Endodermal cell (in vitro differentiated cells): Measurements from ENCODE around the gene PARPBP. TPM values are rescaled to one million over a fixed set of nuclear protein-coding genes. Genes with fewer than 3 reads are reported as not detected.

Experiments
- DNase-seq: peaks from one replicate; pipeline ENCODE4 v3.0.0-alpha.2; 2017
- H3K27ac ChIP-seq: 2 replicates; pipeline ENCODE4 v1.5.1; 2013; ENCODE audit warnings: mild to moderate bottlenecking, low read depth, low read length, moderate library complexity
- H3K27me3 ChIP-seq: 2 replicates; pipeline ENCODE4 v1.6.1; 2013; ENCODE audit warnings: mild to moderate bottlenecking, low read length, moderate library complexity; ENCODE audit not compliant: insufficient read depth, control insufficient read depth, poor library complexity, severe bottlenecking
- H3K36me3 ChIP-seq: 2 replicates; pipeline ENCODE4 v1.7.0; 2013; ENCODE audit warnings: mild to moderate bottlenecking, low read length, moderate library complexity; ENCODE audit not compliant: control insufficient read depth, insufficient read depth
- H3K4me1 ChIP-seq: one replicate; pipeline ENCODE4 v1.7.0; 2013; ENCODE audit warnings: low read length; ENCODE audit not compliant: control insufficient read depth, insufficient read depth
- H3K4me3 ChIP-seq: 2 replicates; pipeline ENCODE4 v1.5.1; 2013; ENCODE audit warnings: mild to moderate bottlenecking, low read length, moderate library complexity
- H3K9ac ChIP-seq: 2 replicates; pipeline ENCODE4 v1.6.1; 2013; ENCODE audit warnings: mild to moderate bottlenecking, low read length, moderate library complexity; ENCODE audit not compliant: poor library complexity, severe bottlenecking; ENCODE audit errors: extremely low read depth
- H3K9me3 ChIP-seq: 2 replicates; pipeline ENCODE4 v1.6.1; 2013; ENCODE audit warnings: mild to moderate bottlenecking, low read length, moderate library complexity; ENCODE audit not compliant: control insufficient read depth
- H3K27ac Mint-ChIP-seq: 2 replicates; pipeline ENCODE4 v1.8.0; 2020; ENCODE audit warnings: mixed read lengths
- H3K27me3 Mint-ChIP-seq: 2 replicates; pipeline ENCODE4 v1.8.0; 2021; ENCODE audit warnings: mild to moderate bottlenecking, mixed read lengths; ENCODE audit not compliant: insufficient read depth
- H3K36me3 Mint-ChIP-seq: 2 replicates; pipeline ENCODE4 v1.8.0; 2020; ENCODE audit warnings: low read depth, mixed read lengths
- H3K4me1 Mint-ChIP-seq: 2 replicates; pipeline ENCODE4 v1.8.0; 2020; ENCODE audit warnings: mixed read lengths
- H3K4me3 Mint-ChIP-seq: 2 replicates; pipeline ENCODE4 v1.8.0; 2020; ENCODE audit warnings: mild to moderate bottlenecking, moderate library complexity, mixed read lengths
- H3K9me3 Mint-ChIP-seq: 2 replicates; pipeline ENCODE4 v1.8.0; 2020; ENCODE audit warnings: mild to moderate bottlenecking, mixed read lengths
- CTCF ChIP-seq: fragments of 200-600 bp; sonication (generic); conservative IDR thresholded peaks from 2 replicates; pipeline ENCODE4 v1.5.0; 2021; ENCODE audit warnings: antibody characterized with exemption, mild to moderate bottlenecking
- WGBS, 2 experiments: methylation state at CpG; one replicate each; pipeline versions ENCODE4 v1.1.5 to v1.1.7; 2013; ENCODE audit warnings: missing lambda C conversion rate in 2 of 2, mixed read lengths in 1 of 2; ENCODE audit not compliant: insufficient coverage in 1 of 2, insufficient read length in 1 of 2; 5-methylcytosine and 5-hydroxymethylcytosine counted together
- total RNA-seq, 2 donors: library from RNA; stranded (reverse); fragmentation: NEBNext Ultra II Directional in 1 of 2; extraction: Animal tissue kit (Norgen Biotek cat#: 25700) in 1 of 2; gene quantifications; 2 replicates in 1 of 2; 3 replicates in 1 of 2; pipeline ENCODE4 v1.2.1, GENCODE V29; 2021

The PARPBP gene
- total RNA-seq, 2 donors from 2014 or later, result 28.3 to 30.0 TPM

- Histone ChIP-seq H3K36me3 (no peaks in the 10 kb centered on the region), H3K4me1 (no peaks in the 10 kb centered on the region), H3K27me3 (no peaks in the 10 kb centered on the region), H3K9me3 (no peaks in the 10 kb centered on the region), H3K4me3 (no peak overlapping the region), H3K27ac (no peak overlapping the region), H3K9ac (no peak overlapping the region)
- Mint-ChIP-seq H3K27me3 (peaks cover 3% of the 10 kb centered on the region), H3K4me1 (peaks cover 6% of the 10 kb centered on the region), H3K4me3 (no peak overlapping the region), H3K27ac (no peak overlapping the region), H3K36me3 (no peaks in the 10 kb centered on the region), H3K9me3 (no peaks in the 10 kb centered on the region)
- no peak for DNase-seq
- no peak for TF ChIP-seq CTCF
- WGBS, 2 experiments, result 97% methylated on average over 5 of the region's 5 CpGs; no CpG with 5 or more reads in 1 of the 2 experiments
Measured at GRCh38 chr12:102227954-102228353, 108.0 kb downstream of the PARPBP start.

DNA sequence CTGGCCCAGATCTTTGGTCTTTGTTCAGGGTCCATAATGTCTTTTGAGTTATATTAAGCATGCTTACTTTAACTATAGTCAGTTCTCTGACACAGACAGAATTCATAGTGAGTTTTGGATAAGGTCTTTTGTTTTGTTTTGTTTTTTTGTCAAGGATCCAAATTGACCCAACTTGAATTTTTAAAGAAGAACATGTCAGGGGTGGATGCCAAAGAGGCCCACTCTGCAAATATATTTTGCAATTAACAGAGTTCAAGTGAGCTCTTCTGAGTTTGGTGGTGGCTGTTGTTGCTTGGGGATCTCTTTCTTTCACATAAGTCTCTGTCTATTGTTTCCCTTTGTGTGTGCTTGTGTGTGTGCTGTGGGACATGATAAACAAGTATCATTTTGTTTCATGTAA lies 112.1 kb downstream of the PARPBP start:
- Mint-ChIP-seq H3K9me3 (no peaks in the 10 kb centered on the region), H3K4me1 (peaks cover 9% of the 10 kb centered on the region), H3K36me3 (no peaks in the 10 kb centered on the region), H3K27me3 (peaks cover 3% of the 10 kb centered on the region), H3K27ac (no peak overlapping the region), H3K4me3 (no peak overlapping the region)
- Histone ChIP-seq H3K27ac (no peak overlapping the region), H3K36me3 (no peaks in the 10 kb centered on the region), H3K9me3 (no peaks in the 10 kb centered on the region), H3K9ac (no peak overlapping the region), H3K4me3 (no peak overlapping the region), H3K4me1 (no peaks in the 10 kb centered on the region), H3K27me3 (no peaks in the 10 kb centered on the region)
- no peak for DNase-seq
- TF ChIP-seq CTCF, result no peak

DNA sequence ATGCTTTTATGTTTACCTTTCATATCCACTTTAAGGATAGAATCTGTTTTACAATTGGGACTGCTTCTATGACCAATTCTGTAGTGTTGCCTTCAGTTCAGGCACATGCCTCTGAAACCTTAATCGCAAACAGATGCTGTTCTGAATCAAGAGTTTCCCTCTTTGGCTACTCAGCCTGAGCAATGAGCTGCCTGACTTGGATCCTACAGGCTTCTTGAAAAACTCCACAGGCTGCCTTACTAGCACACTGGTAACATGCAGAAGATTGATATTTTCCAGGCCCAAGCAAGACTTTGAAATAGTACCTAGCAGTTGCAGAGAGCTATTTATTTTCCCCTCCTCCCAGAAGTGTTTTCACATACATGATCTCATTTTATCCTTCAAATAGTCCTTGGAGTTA lies 112.5 kb downstream of the PARPBP start:
- no peaks in the 10 kb centered on the region for H3K27me3 ChIP-seq
- no peak overlapping the region for H3K4me3 ChIP-seq
- no peak for DNase-seq
- no peaks in the 10 kb centered on the region for H3K9me3 Mint-ChIP-seq
- H3K36me3 Mint-ChIP-seq, result no peaks in the 10 kb centered on the region
- 95 to 100% methylated on average over 1 of the region's 1 CpG for WGBS, 2 experiments
- no peaks in the 10 kb centered on the region for H3K4me1 ChIP-seq
- H3K9ac ChIP-seq, result no peak overlapping the region
- H3K4me1 Mint-ChIP-seq, result peaks cover 9% of the 10 kb centered on the region
- no peak overlapping the region for H3K4me3 Mint-ChIP-seq
- no peaks in the 10 kb centered on the region for H3K36me3 ChIP-seq
- no peaks in the 10 kb centered on the region for H3K9me3 ChIP-seq
- H3K27ac Mint-ChIP-seq, result no peak overlapping the region
- peaks cover 3% of the 10 kb centered on the region for H3K27me3 Mint-ChIP-seq
- TF ChIP-seq CTCF, result no peak
- no peak overlapping the region for H3K27ac ChIP-seq
